Prostate gland (tissue), 2 donors: ENCODE results near the gene HIPK3.

Experiments
- CTCF ChIP-seq, 4 experiments: fragments of 200-600 bp in 2 of 4; fragments of 450-650 bp in 2 of 4; sonication (generic) in 2 of 4; IDR thresholded peaks; 1 replicate in 3 of 4; 2 replicates in 1 of 4; pipeline ENCODE4 v1.5.1; 2016 to 2019; ENCODE audit warnings: antibody characterized with exemption in 4 of 4, mild to moderate bottlenecking in 2 of 4, moderate library complexity in 2 of 4
- POLR2A ChIP-seq: fragments of 450-650 bp; IDR thresholded peaks from one replicate; pipeline ENCODE4 v1.6.1; 2016; ENCODE audit warnings: antibody characterized with exemption, mild to moderate bottlenecking
- POLR2AphosphoS5 ChIP-seq: sonication (generic); formaldehyde crosslinking; IDR thresholded peaks from one replicate; pipeline ENCODE4 v1.6.1; 2017; ENCODE audit warnings: antibody characterized with exemption

DNA sequence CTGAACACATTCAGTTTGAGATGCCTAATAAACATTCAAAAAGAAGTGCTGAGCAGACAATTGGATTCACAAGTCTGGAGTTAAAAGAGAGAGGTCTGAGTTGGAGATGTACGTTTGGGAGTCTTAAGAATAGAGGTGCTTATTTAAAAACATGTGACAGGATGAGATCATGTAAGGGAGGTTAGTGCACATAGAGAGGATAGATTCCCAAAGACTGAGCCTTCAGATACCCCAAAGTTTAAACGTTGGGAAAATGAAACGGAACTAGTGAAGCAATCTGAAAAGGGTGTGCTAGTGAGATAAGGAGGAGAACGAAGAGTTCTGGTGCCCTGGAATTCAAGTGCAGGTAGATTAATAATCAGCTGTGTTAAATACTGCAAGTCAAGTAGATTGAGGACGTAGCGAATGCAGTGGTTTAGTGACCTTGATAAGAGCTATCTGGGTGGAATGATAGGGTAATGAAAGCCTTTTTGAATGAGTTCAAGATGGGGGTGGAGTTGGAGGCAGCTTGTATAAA is 63.7 kb downstream of the HIPK3 start:
- no peak for TF ChIP-seq CTCF (IDR thresholded peaks at IDR 0.05)
- no peak for TF ChIP-seq POLR2A
- no peak for TF ChIP-seq POLR2AphosphoS5
